GM23338 (cell line): ENCODE data around the gene ATG2A. TPM values are rescaled to one million over a fixed set of nuclear protein-coding genes. Genes with fewer than 3 reads are reported as not detected.

Source experiments
- ATAC-seq: fragments of 200-7000 bp; cut with Tn5 transposase; 3 replicates; pipeline ENCODE4 v1.9.1; 2020
- DNase-seq: peaks from one replicate; pipeline ENCODE4 v3.0.0-alpha.2; 2015; ENCODE audit warnings: low spot score
- H2AFZ ChIP-seq: fragments of 200-600 bp; sonication (generic); 2 replicates; pipeline ENCODE4 v1.8.0; 2016; ENCODE audit warnings: antibody characterized with exemption, mild to moderate bottlenecking, moderate library complexity
- H3F3A ChIP-seq: fragments of 200-600 bp; sonication (generic); replicated peaks from 2 replicates; pipeline ENCODE4 v1.8.0; 2017; ENCODE audit warnings: antibody characterized with exemption, mixed run types, low read depth
- H3K27ac ChIP-seq: fragments of 200-600 bp; sonication (generic); 2 replicates; pipeline ENCODE4 v1.6.1; 2016; ENCODE audit warnings: low read depth
- H3K27me3 ChIP-seq: fragments of 200-600 bp; sonication (generic); 2 replicates; pipeline ENCODE4 v1.8.0; 2016; ENCODE audit warnings: mild to moderate bottlenecking, mixed run types, moderate library complexity; ENCODE audit not compliant: insufficient read depth
- H3K36me3 ChIP-seq: fragments of 200-600 bp; sonication (generic); 2 replicates; pipeline ENCODE4 v1.8.0; 2016; ENCODE audit warnings: mild to moderate bottlenecking; ENCODE audit not compliant: insufficient read depth
- H3K4me1 ChIP-seq: fragments of 200-600 bp; sonication (generic); 2 replicates; pipeline ENCODE4 v1.8.0; 2016; ENCODE audit warnings: mild to moderate bottlenecking, moderate library complexity; ENCODE audit not compliant: insufficient read depth
- H3K4me2 ChIP-seq: fragments of 200-600 bp; sonication (generic); 2 replicates; pipeline ENCODE4 v1.7.1; 2017; ENCODE audit warnings: mixed run types
- H3K4me3 ChIP-seq: fragments of 200-600 bp; sonication (generic); 2 replicates; pipeline ENCODE4 v1.6.1; 2016; ENCODE audit warnings: mixed run types
- H3K79me2 ChIP-seq: fragments of 200-600 bp; sonication (generic); replicated peaks from 2 replicates; pipeline ENCODE4 v1.8.0; 2017; ENCODE audit warnings: mild to moderate bottlenecking; ENCODE audit not compliant: insufficient read depth
- H3K9me2 ChIP-seq: fragments of 200-600 bp; sonication (generic); 2 replicates; pipeline ENCODE4 v1.8.0; 2017; ENCODE audit not compliant: insufficient read depth
- H4K20me1 ChIP-seq: fragments of 200-600 bp; sonication (generic); replicated peaks from 2 replicates; pipeline ENCODE4 v1.8.0; 2017; ENCODE audit warnings: mild to moderate bottlenecking; ENCODE audit not compliant: insufficient read depth
- H3K27ac Mint-ChIP-seq: 2 replicates; pipeline ENCODE4 v1.8.0; 2020; ENCODE audit warnings: inconsistent platforms, mild to moderate bottlenecking, moderate library complexity, mixed read lengths
- H3K27me3 Mint-ChIP-seq: 3 replicates; pipeline ENCODE4 v1.8.0; 2022; ENCODE audit warnings: low read depth, mild to moderate bottlenecking, moderate library complexity, mixed read lengths, inconsistent platforms; ENCODE audit not compliant: insufficient read depth, poor library complexity
- H3K36me3 Mint-ChIP-seq: 3 replicates; pipeline ENCODE4 v1.8.0; 2021; ENCODE audit warnings: low read depth, mild to moderate bottlenecking, inconsistent platforms, moderate library complexity, mixed read lengths
- H3K4me1 Mint-ChIP-seq: 3 replicates; pipeline ENCODE4 v1.8.0; 2020; ENCODE audit warnings: mild to moderate bottlenecking, inconsistent platforms, mixed read lengths
- H3K4me3 Mint-ChIP-seq: 3 replicates; pipeline ENCODE4 v1.8.0; 2021; ENCODE audit warnings: moderate library complexity, mild to moderate bottlenecking, inconsistent platforms, mixed read lengths
- H3K9me3 Mint-ChIP-seq: 3 replicates; pipeline ENCODE4 v1.8.0; 2020; ENCODE audit warnings: moderate library complexity, mild to moderate bottlenecking, inconsistent platforms, mixed read lengths
- CREB1 ChIP-seq: fragments of 250-450 bp; sonication (Bioruptor Pico); IDR thresholded peaks from 2 replicates; pipeline ENCODE4 v1.5.0; 2020; ENCODE audit warnings: low read depth, mild to moderate bottlenecking, moderate library complexity
- EZH2 ChIP-seq: fragments of 200-600 bp; sonication (generic); IDR thresholded peaks from one replicate; pipeline ENCODE4 v1.8.0; 2017; ENCODE audit warnings: antibody characterized with exemption, mild to moderate bottlenecking, low read depth; ENCODE audit not compliant: unreplicated experiment
- EZH2phosphoT487 ChIP-seq: fragments of 200-600 bp; sonication (generic); IDR thresholded peaks from one replicate; pipeline ENCODE4 v1.8.1; 2018; ENCODE audit warnings: antibody characterized with exemption; ENCODE audit not compliant: unreplicated experiment
- JUNB ChIP-seq: IDR thresholded peaks from one replicate; pipeline ENCODE4 v1.6.1; 2016; ENCODE audit warnings: antibody characterized with exemption; ENCODE audit not compliant: unreplicated experiment
- NANOG ChIP-seq: IDR thresholded peaks from 2 replicates; pipeline ENCODE4 v1.6.1; 2016; ENCODE audit warnings: antibody characterized with exemption, borderline replicate concordance
- STAT1 ChIP-seq: IDR thresholded peaks from one replicate; pipeline ENCODE4 v1.6.1; 2016; ENCODE audit warnings: antibody characterized with exemption; ENCODE audit not compliant: unreplicated experiment
- ZNF114 ChIP-seq: fragments of 250-450 bp; sonication (Bioruptor Pico); IDR thresholded peaks from 2 replicates; pipeline ENCODE4 v1.5.0; 2020; ENCODE audit warnings: mild to moderate bottlenecking, moderate library complexity
- ZNF331 ChIP-seq: fragments of 250-450 bp; sonication (Bioruptor Pico); IDR thresholded peaks from 2 replicates; pipeline ENCODE4 v1.5.0; 2020; ENCODE audit warnings: low read depth, mild to moderate bottlenecking, moderate library complexity
- polyA plus RNA-seq: library from polyadenylated mRNA; unstranded; fragments of >200 nt; fragmentation: Nextera tagmentation; extraction: Ambion mirVana; gene quantifications from 2 replicates; pipeline ENCODE4 v1.2.1, GENCODE V29; 2016
- total RNA-seq: library from RNA; depleted of rRNA; stranded (reverse); fragments of >200 nt; shearing (Covaris generic); gene quantifications from 2 replicates; pipeline ENCODE4 v1.2.3, GENCODE V29; 2014
- TF ChIP-seq, protein P1 (sequence below): fragments of 250-450 bp; sonication (Bioruptor Pico); IDR thresholded peaks from 2 replicates; pipeline ENCODE4 v1.5.0; 2020; ENCODE audit warnings: mild to moderate bottlenecking, moderate library complexity
- TF ChIP-seq, protein P2 (sequence below): IDR thresholded peaks from 2 replicates; pipeline ENCODE4 v1.6.1; 2016; ENCODE audit warnings: antibody characterized with exemption

ATG2A gene
- total and polyA plus RNA-seq, 2 experiments from 2014 or later = 8.7 to 31.7 TPM

DNA sequence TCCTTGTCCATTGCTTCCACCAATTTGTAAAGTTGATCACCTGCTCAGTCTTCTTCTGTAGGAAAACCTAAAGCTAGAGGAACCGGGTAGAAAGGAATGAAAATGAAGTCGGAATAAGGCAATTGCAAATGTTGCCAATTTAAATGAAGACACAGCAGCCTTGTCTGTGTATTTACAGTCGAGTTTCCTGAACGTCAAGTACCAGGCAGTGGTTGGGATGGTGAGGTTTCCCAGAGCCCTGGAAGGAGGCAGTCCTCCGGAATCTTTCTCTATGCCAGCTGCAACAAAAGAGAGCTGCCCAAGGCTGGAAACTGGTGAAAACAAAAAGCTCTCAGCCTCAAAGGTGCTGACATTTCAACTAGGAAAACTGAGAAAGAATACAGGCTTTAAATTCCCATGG, 37.2 kb upstream of the ATG2A start (continued):
- TF ChIP-seq, protein P1, sequence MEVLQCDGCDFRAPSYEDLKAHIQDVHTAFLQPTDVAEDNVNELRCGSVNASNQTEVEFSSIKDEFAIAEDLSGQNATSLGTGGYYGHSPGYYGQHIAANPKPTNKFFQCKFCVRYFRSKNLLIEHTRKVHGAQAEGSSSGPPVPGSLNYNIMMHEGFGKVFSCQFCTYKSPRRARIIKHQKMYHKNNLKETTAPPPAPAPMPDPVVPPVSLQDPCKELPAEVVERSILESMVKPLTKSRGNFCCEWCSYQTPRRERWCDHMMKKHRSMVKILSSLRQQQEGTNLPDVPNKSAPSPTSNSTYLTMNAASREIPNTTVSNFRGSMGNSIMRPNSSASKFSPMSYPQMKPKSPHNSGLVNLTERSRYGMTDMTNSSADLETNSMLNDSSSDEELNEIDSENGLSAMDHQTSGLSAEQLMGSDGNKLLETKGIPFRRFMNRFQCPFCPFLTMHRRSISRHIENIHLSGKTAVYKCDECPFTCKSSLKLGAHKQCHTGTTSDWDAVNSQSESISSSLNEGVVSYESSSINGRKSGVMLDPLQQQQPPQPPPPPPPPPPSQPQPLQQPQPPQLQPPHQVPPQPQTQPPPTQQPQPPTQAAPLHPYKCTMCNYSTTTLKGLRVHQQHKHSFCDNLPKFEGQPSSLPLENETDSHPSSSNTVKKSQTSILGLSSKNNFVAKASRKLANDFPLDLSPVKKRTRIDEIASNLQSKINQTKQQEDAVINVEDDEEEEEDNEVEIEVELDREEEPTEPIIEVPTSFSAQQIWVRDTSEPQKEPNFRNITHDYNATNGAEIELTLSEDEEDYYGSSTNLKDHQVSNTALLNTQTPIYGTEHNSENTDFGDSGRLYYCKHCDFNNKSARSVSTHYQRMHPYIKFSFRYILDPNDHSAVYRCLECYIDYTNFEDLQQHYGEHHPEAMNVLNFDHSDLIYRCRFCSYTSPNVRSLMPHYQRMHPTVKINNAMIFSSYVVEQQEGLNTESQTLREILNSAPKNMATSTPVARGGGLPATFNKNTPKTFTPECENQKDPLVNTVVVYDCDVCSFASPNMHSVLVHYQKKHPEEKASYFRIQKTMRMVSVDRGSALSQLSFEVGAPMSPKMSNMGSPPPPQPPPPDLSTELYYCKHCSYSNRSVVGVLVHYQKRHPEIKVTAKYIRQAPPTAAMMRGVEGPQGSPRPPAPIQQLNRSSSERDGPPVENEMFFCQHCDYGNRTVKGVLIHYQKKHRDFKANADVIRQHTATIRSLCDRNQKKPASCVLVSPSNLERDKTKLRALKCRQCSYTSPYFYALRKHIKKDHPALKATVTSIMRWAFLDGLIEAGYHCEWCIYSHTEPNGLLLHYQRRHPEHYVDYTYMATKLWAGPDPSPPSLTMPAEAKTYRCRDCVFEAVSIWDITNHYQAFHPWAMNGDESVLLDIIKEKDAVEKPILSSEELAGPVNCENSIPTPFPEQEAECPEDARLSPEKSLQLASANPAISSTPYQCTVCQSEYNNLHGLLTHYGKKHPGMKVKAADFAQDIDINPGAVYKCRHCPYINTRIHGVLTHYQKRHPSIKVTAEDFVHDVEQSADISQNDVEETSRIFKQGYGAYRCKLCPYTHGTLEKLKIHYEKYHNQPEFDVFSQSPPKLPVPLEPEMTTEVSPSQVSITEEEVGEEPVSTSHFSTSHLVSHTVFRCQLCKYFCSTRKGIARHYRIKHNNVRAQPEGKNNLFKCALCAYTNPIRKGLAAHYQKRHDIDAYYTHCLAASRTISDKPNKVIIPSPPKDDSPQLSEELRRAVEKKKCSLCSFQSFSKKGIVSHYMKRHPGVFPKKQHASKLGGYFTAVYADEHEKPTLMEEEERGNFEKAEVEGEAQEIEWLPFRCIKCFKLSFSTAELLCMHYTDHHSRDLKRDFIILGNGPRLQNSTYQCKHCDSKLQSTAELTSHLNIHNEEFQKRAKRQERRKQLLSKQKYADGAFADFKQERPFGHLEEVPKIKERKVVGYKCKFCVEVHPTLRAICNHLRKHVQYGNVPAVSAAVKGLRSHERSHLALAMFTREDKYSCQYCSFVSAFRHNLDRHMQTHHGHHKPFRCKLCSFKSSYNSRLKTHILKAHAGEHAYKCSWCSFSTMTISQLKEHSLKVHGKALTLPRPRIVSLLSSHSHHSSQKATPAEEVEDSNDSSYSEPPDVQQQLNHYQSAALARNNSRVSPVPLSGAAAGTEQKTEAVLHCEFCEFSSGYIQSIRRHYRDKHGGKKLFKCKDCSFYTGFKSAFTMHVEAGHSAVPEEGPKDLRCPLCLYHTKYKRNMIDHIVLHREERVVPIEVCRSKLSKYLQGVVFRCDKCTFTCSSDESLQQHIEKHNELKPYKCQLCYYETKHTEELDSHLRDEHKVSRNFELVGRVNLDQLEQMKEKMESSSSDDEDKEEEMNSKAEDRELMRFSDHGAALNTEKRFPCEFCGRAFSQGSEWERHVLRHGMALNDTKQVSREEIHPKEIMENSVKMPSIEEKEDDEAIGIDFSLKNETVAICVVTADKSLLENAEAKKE = no peak
- TF ChIP-seq STAT1 = no peak
- TF ChIP-seq JUNB = no peak
- no peak for TF ChIP-seq EZH2phosphoT487
- no peak for TF ChIP-seq ZNF114

DNA sequence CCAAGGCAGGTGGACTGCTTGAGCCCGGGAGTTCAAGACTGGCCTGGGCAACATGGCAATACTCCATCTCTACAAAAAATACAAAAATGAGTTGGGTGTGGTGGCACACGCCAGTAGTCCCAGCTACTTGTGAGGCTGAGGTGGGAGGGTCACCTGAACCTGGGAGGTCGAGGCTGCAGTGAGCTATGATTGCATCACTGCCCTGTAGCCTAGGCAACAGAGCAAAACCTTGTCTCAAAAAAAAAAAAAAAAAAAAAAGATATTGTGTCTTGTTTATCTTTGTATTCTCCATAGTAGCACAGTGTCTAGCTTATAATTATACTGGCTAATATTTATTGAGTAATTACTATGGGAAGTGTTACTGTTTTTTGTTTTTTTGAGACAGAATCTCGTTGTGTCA, 34.5 kb upstream of the ATG2A start:
- Histone ChIP-seq H4K20me1 (no peaks in the 10 kb centered on the region), H3K79me2 (no peaks in the 10 kb centered on the region), H3K27me3 (no peaks in the 10 kb centered on the region), H3K4me3 (no peak overlapping the region), H3K4me1 (no peaks in the 10 kb centered on the region), H3F3A (no peaks in the 10 kb centered on the region), H3K4me2 (no peak overlapping the region), H3K9me2 (no peaks in the 10 kb centered on the region), H3K36me3 (no peaks in the 10 kb centered on the region), H2AFZ (no peak overlapping the region), H3K27ac (no peak overlapping the region)
- Mint-ChIP-seq H3K4me1 (no peaks in the 10 kb centered on the region), H3K27me3 (peaks cover 3% of the 10 kb centered on the region), H3K9me3 (no peaks in the 10 kb centered on the region), H3K27ac (no peak overlapping the region), H3K4me3 (no peak overlapping the region), H3K36me3 (no peaks in the 10 kb centered on the region)
- DNase-seq = no peak
- no peak for ATAC-seq
- TF ChIP-seq, protein P2, sequence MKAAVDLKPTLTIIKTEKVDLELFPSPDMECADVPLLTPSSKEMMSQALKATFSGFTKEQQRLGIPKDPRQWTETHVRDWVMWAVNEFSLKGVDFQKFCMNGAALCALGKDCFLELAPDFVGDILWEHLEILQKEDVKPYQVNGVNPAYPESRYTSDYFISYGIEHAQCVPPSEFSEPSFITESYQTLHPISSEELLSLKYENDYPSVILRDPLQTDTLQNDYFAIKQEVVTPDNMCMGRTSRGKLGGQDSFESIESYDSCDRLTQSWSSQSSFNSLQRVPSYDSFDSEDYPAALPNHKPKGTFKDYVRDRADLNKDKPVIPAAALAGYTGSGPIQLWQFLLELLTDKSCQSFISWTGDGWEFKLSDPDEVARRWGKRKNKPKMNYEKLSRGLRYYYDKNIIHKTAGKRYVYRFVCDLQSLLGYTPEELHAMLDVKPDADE = no peak
- no peak for TF ChIP-seq NANOG
- TF ChIP-seq EZH2 = no peak
- TF ChIP-seq JUNB = no peak
- TF ChIP-seq ZNF331 = no peak
- TF ChIP-seq CREB1 (CRISPR knock-in tag) = no peak
- TF ChIP-seq, protein P1 = no peak
